ENCODE measurements around the gene SRSF2. TPM values are rescaled to one million over a fixed set of nuclear protein-coding genes. Genes with fewer than 3 reads are reported as not detected.

Gene SRSF2
- total and polyA plus RNA-seq, 8 donors: 41.6 to 144 (median 69.9) TPM

DNA sequence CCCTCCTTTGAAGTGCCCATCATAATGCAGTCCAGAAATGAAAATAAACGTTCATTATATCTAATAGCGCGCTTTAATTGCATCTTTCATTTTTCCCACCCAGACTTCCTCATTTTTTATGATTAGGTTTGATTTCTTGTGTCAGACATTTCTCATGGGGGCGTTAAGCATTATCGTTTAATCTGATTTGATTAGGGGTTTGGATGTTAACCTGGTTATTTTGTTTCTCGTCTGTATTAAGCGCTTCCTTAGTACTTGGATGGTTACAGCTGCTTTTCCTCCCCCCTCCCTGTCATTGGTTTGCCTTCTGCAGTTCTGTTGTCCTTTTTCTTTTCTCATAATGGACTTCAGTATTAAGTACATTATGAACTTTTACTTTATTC, 1.3 kb upstream of the SRSF2 start:
- no peak for DNase-seq
- TF ChIP-seq, protein P1, sequence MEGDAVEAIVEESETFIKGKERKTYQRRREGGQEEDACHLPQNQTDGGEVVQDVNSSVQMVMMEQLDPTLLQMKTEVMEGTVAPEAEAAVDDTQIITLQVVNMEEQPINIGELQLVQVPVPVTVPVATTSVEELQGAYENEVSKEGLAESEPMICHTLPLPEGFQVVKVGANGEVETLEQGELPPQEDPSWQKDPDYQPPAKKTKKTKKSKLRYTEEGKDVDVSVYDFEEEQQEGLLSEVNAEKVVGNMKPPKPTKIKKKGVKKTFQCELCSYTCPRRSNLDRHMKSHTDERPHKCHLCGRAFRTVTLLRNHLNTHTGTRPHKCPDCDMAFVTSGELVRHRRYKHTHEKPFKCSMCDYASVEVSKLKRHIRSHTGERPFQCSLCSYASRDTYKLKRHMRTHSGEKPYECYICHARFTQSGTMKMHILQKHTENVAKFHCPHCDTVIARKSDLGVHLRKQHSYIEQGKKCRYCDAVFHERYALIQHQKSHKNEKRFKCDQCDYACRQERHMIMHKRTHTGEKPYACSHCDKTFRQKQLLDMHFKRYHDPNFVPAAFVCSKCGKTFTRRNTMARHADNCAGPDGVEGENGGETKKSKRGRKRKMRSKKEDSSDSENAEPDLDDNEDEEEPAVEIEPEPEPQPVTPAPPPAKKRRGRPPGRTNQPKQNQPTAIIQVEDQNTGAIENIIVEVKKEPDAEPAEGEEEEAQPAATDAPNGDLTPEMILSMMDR (IDR thresholded peaks at IDR 0.05): no peak
- 0% methylated on average over 7 of the region's 7 CpGs for WGBS, 2 donors
- intact Hi-C loops (cut with DNase I): no loop called here
- FAIRE-seq: no peak
- no peak for ATAC-seq
- Histone ChIP-seq H3K4me1 (peaks cover 17 to 23% (median 20%) of the 10 kb centered on the region in 3 donors), H3K36me3 (peaks cover 0 to 23% (median 10%) of the 10 kb centered on the region in 3 donors), H3K27ac (peak overlapping the region; percentile 95 to 99 (median 97)), H3K4me3 (peak overlapping the region; percentile 91 to 98 (median 94)), H3K27me3 (no peaks in the 10 kb centered on the region), H3K9me3 (no peaks in the 10 kb centered on the region)

DNA sequence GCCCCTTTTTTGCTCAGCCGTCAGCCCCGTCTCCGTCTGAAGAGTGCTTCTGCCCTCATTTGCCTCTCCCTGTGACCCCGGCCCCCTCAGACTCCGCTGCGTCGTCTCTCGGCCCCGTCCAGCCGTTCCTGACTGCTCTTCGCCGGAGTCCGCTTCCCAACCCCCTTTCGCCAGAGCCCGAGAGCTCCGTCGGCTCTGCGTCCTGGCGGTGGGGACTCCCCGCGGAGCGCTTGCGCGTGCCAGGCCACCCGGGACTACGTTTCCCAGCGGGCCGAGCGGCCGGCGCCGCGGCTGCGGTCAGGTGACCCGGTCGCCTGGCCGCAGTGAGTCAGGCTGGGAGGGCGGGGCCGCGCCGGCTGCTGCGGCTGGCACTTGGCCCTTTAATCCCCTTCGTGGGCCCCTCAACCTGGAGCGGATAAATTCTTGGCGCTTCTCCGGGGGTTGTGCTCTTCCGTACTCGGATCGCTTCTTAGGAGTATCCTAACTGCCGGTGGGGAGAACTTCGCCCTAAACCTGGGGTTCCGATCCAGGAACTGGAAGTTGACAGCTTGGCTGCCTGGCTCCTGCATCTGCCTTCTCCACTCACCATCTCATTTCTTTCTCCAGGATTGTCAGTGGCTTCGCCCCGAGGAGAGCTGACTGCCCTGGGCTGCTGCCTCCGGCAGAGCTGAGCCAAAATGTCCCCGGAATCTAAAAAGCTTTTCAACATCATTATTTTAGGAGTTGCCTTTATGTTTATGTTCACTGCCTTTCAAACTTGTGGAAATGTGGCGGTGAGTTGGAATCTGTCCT, 741 bp upstream of the SRSF2 start, which contains the start of gene MFSD11:
Gene MFSD11 (plus strand): TSS at position 444 of the 792 bp plus-strand sequence. CDS start 234 bp downstream, at position 678.
- peaks cover 21 to 26% (median 23%) of the 10 kb centered on the region in 3 donors for H3K4me1 ChIP-seq
- no peaks in the 10 kb centered on the region for H3K27me3 ChIP-seq

DNA sequence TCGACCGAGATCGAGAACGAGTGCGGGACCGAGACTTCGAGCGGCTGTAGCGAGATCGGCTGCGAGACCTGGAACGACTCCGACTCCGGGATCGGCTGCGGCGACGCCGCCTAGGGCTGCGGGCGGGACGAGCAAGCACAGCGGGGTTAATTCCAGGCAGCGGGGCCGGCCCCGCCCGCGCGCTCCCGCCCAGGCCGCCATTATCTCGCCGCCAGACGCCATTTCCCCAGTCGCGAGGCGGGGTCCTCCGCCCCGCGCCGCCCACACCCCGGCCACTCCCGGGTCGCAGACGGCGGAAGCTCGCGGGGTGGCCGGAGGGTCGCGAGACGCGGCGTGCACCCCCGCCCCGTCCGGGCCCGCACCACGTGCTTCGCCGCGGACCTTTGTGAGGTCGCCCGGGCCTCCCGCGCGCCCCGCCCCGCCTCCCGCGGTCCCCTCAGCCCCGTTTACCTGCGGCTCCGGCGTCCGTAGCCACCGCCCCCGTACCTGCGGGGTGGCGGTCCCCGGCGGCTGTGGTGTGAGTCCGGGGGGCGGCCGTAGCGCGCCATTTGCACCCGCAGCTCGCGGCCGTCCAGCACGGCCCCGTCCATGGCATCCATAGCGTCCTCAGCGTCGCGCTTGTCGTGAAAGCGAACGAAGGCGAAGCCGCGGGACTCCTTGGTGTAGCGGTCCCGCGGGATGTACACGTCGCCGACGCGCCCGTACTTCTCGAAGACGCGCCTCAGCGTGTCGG, 616 bp downstream of the SRSF2 start:
- Histone ChIP-seq H3K4me3 (peak overlapping the region; percentile 91 to 98 (median 94)), H3K4me1 (peaks cover 23 to 31% (median 29%) of the 10 kb centered on the region in 3 donors), H3K27me3 (no peaks in the 10 kb centered on the region), H3K9me3 (no peaks in the 10 kb centered on the region), H3K27ac (peak overlapping the region; percentile 95 to 99 (median 97)), H3K36me3 (peaks cover 0 to 35% (median 10%) of the 10 kb centered on the region in 3 donors)
- FAIRE-seq (no peak), DNase-seq (peak; percentile 71 to 93 (median 82)), ATAC-seq (peak; percentile 28 to 59 (median 39))
- intact Hi-C loops (cut with DNase I): no loop called here
- TF ChIP-seq, protein P1 (IDR thresholded peaks at IDR 0.05): peak in 1 of 4 donors; percentile 13
- 1 to 2% methylated on average over 84 to 117 of the region's 117 CpGs for WGBS, 2 donors

More for the DNA sequence above, 741 bp upstream of the SRSF2 start, which contains the start of gene MFSD11:
- Histone ChIP-seq H3K9me3 (no peaks in the 10 kb centered on the region), H3K27ac (peak within 1 kb of the TSS; percentile 95 to 99 (median 97)), H3K4me3 (peak within 1 kb of the TSS; percentile 91 to 98 (median 94)), H3K36me3 (peaks cover 0 to 29% (median 10%) of the 10 kb centered on the region in 3 donors)
- intact Hi-C loops (cut with DNase I): no loop called here
- WGBS, 2 donors: 0% methylated on average over 56 to 57 of the region's 57 CpGs
- TF ChIP-seq, protein P1 (IDR thresholded peaks at IDR 0.05): no peak
- ATAC-seq (peak; percentile 77 to 88 (median 82)), FAIRE-seq (no peak), DNase-seq (peak; percentile 88 to 97 (median 92))

DNA sequence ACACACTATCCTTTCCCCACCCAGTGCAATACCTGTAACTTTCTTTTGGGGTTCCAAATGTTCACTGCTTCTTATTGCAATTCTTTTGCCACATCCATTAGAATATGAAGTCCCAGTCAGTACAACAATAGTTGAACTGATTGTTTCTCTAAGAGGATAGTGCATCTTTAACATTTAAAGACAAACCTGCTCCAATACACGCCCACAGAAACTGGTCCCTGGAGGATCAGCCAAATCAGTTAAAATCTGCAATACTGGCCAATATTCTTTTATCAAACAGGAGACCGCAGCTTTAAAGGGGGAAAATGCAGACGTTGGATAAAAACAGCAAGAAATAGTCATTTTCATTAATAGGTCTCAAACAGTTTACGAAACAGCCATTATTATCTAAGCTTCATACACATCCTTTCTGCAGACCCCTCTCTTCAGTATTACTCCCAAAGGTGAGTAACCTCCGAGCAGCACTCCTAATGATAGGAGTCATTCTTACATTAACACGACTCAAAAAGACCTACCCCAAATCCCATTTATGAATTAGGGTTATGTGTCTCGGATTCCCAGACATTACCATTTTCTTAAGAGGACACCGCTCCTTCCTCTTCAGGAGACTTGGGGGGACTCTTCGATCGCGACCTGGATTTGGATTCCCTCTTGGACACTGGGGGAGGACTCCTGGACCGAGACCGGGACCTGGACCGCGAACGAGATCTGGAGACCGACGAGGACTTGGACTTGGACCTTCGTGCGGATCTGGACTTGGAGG, 1.4 kb downstream of the SRSF2 start:
- Histone ChIP-seq H3K4me1 (peaks cover 23 to 31% (median 29%) of the 10 kb centered on the region in 3 donors), H3K4me3 (peak overlapping the region; percentile 91 to 98 (median 94)), H3K27ac (peak overlapping the region; percentile 95 to 99 (median 97)), H3K36me3 (peaks cover 0 to 40% (median 10%) of the 10 kb centered on the region in 3 donors), H3K27me3 (no peaks in the 10 kb centered on the region), H3K9me3 (no peaks in the 10 kb centered on the region)
- TF ChIP-seq, protein P1 (IDR thresholded peaks at IDR 0.05): no peak
- ATAC-seq: no peak
- 1% methylated on average over 20 of the region's 20 CpGs for WGBS, 2 donors
- intact Hi-C loops (cut with DNase I): no loop called here
- FAIRE-seq: no peak
- DNase-seq: no peak
